H9 (cell line): ENCODE measurements around the gene RPS23. TPM values are rescaled to one million over a fixed set of nuclear protein-coding genes. Genes with fewer than 3 reads are reported as not detected.

Experiments
- DNase-seq: peaks from one replicate; pipeline ENCODE4 v3.0.0-alpha.2; 2017
- H2AFZ ChIP-seq: one replicate; pipeline ENCODE4 v1.6.1; 2013; ENCODE audit warnings: mild to moderate bottlenecking, low read length, control low read depth, moderate library complexity
- H2AK5ac ChIP-seq: 2 replicates; pipeline ENCODE4 v1.6.1; 2013; ENCODE audit warnings: low read length, control low read depth, mixed read lengths; ENCODE audit not compliant: insufficient read length
- H2BK120ac ChIP-seq: one replicate; pipeline ENCODE4 v1.6.1; 2013; ENCODE audit warnings: low read depth, mild to moderate bottlenecking, low read length, control low read depth, inconsistent platforms; ENCODE audit not compliant: poor library complexity, severe bottlenecking
- H2BK12ac ChIP-seq: 2 replicates; pipeline ENCODE4 v1.6.1; 2013; ENCODE audit warnings: low read length, control low read depth, mixed read lengths, low read depth; ENCODE audit not compliant: insufficient read length
- H2BK15ac ChIP-seq: 2 replicates; pipeline ENCODE4 v1.6.1; 2013; ENCODE audit warnings: low read depth, low read length, control low read depth
- H2BK20ac ChIP-seq: one replicate; pipeline ENCODE4 v1.6.1; 2013; ENCODE audit warnings: low read depth, mild to moderate bottlenecking, low read length, control low read depth, inconsistent platforms; ENCODE audit not compliant: poor library complexity, severe bottlenecking
- H2BK5ac ChIP-seq: 2 replicates; pipeline ENCODE4 v1.6.1; 2013; ENCODE audit warnings: low read length, control low read depth, mixed read lengths; ENCODE audit not compliant: insufficient read length
- H3K14ac ChIP-seq: 2 replicates; pipeline ENCODE4 v1.6.1; 2013; ENCODE audit warnings: low read length, control low read depth; ENCODE audit not compliant: insufficient read depth
- H3K18ac ChIP-seq: 2 replicates; pipeline ENCODE4 v1.6.1; 2013; ENCODE audit warnings: low read depth, mild to moderate bottlenecking, mixed read lengths, low read length, control low read depth; ENCODE audit not compliant: insufficient read length
- H3K23ac ChIP-seq: 2 replicates; pipeline ENCODE4 v1.6.1; 2013; ENCODE audit warnings: low read length, control low read depth, mixed read lengths, low read depth; ENCODE audit not compliant: insufficient read length
- H3K23me2 ChIP-seq: 2 replicates; pipeline ENCODE4 v1.6.1; 2013; ENCODE audit warnings: low read depth, mild to moderate bottlenecking, mixed read lengths, low read length, control low read depth; ENCODE audit not compliant: insufficient read length, poor library complexity, severe bottlenecking
- H3K27ac ChIP-seq: 2 replicates; pipeline ENCODE4 v1.5.1; 2013; ENCODE audit warnings: low read length, control low read depth, mixed read lengths, low read depth; ENCODE audit not compliant: insufficient read length
- H3K27me3 ChIP-seq: 2 replicates; pipeline ENCODE4 v1.6.1; 2013; ENCODE audit warnings: low read length, control low read depth, inconsistent platforms; ENCODE audit not compliant: insufficient read depth
- H3K4ac ChIP-seq: 2 replicates; pipeline ENCODE4 v1.6.1; 2013; ENCODE audit warnings: low read depth, mild to moderate bottlenecking, control low read depth, inconsistent platforms, low read length, moderate library complexity
- H3K4me1 ChIP-seq: 2 replicates; pipeline ENCODE4 v1.6.1; 2013; ENCODE audit warnings: low read length, control low read depth, inconsistent platforms; ENCODE audit not compliant: insufficient read depth
- H3K4me2 ChIP-seq: 2 replicates; pipeline ENCODE4 v1.6.1; 2013; ENCODE audit warnings: low read length, control low read depth, mixed read lengths; ENCODE audit not compliant: insufficient read length, insufficient read depth
- H3K56ac ChIP-seq: 2 replicates; pipeline ENCODE4 v1.6.1; 2013; ENCODE audit warnings: low read depth, mild to moderate bottlenecking, mixed read lengths, low read length, control low read depth; ENCODE audit not compliant: insufficient read length
- H3K79me1 ChIP-seq: 2 replicates; pipeline ENCODE4 v1.6.1; 2013; ENCODE audit warnings: low read depth, mild to moderate bottlenecking, moderate library complexity, low read length, control low read depth, inconsistent platforms; ENCODE audit not compliant: insufficient read depth, poor library complexity, severe bottlenecking
- H3K79me2 ChIP-seq: 2 replicates; pipeline ENCODE4 v1.6.1; 2013; ENCODE audit warnings: low read length, control low read depth, inconsistent platforms; ENCODE audit not compliant: insufficient read depth
- H3K9ac ChIP-seq: 2 replicates; pipeline ENCODE4 v1.6.1; 2013; ENCODE audit warnings: low read length, control low read depth, mixed read lengths; ENCODE audit not compliant: insufficient read length; ENCODE audit errors: extremely low read depth
- H3K9me3 ChIP-seq: one replicate; pipeline ENCODE4 v1.6.1; 2013; ENCODE audit warnings: low read depth, low read length, inconsistent platforms; ENCODE audit not compliant: control insufficient read depth
- H3T11ph ChIP-seq: one replicate; pipeline ENCODE4 v1.6.1; 2013; ENCODE audit warnings: mild to moderate bottlenecking, low read length, control low read depth, inconsistent platforms
- H4K20me1 ChIP-seq: one replicate; pipeline ENCODE4 v1.6.1; 2013; ENCODE audit not compliant: control insufficient read depth, insufficient read length, insufficient read depth
- H4K5ac ChIP-seq: 2 replicates; pipeline ENCODE4 v1.6.1; 2013; ENCODE audit warnings: low read depth, mild to moderate bottlenecking, mixed read lengths, low read length, control low read depth; ENCODE audit not compliant: insufficient read length
- H4K8ac ChIP-seq: replicated peaks from 2 replicates; pipeline ENCODE4 v1.6.1; 2013; ENCODE audit warnings: low read length, control low read depth, mixed read lengths, low read depth; ENCODE audit not compliant: insufficient read length
- H4K91ac ChIP-seq: 2 replicates; pipeline ENCODE4 v1.6.1; 2013; ENCODE audit warnings: low read depth, mild to moderate bottlenecking, moderate library complexity, mixed read lengths, low read length, control low read depth; ENCODE audit not compliant: insufficient read length
- H3K27ac Mint-ChIP-seq, 3 experiments: 2 replicates in 2 of 3; 3 replicates in 1 of 3; pipeline ENCODE4 v1.8.0; 2020 to 2021; ENCODE audit warnings: mixed read lengths in 3 of 3, mild to moderate bottlenecking in 1 of 3, moderate library complexity in 1 of 3
- H3K27me3 Mint-ChIP-seq: 2 replicates; pipeline ENCODE4 v1.8.0; 2021; ENCODE audit warnings: low read depth, mild to moderate bottlenecking, moderate library complexity, mixed read lengths
- H3K36me3 Mint-ChIP-seq, 3 experiments: 2 replicates in 2 of 3; 3 replicates in 1 of 3; pipeline ENCODE4 v1.8.0; 2020 to 2021; ENCODE audit warnings: low read depth in 3 of 3, mixed read lengths in 3 of 3; ENCODE audit not compliant: insufficient read depth in 1 of 3
- H3K4me1 Mint-ChIP-seq, 2 experiments: 2 replicates each; pipeline ENCODE4 v1.8.0; 2020; ENCODE audit warnings: mixed read lengths in 2 of 2
- H3K4me3 Mint-ChIP-seq, 2 experiments: 2 replicates in 1 of 2; 3 replicates in 1 of 2; pipeline ENCODE4 v1.8.0; 2020 to 2021; ENCODE audit warnings: mild to moderate bottlenecking in 2 of 2, mixed read lengths in 2 of 2, moderate library complexity in 1 of 2
- H3K9me3 Mint-ChIP-seq, 2 experiments: 2 replicates in 1 of 2; 3 replicates in 1 of 2; pipeline ENCODE4 v1.8.0; 2020; ENCODE audit warnings: mild to moderate bottlenecking in 2 of 2, mixed read lengths in 2 of 2, moderate library complexity in 1 of 2
- CTCF ChIP-seq: fragments of 200-600 bp; sonication (generic); conservative IDR thresholded peaks from 3 replicates; pipeline ENCODE4 v1.8.0; 2021; ENCODE audit warnings: antibody characterized with exemption, mild to moderate bottlenecking
- WGBS: extraction: QIAGEN DNeasy Blood & Tissue Kit; methylation state at CpG from one replicate; pipeline ENCODE4 v1.1.7; 2013; ENCODE audit warnings: missing lambda C conversion rate, low lambda C conversion rate, mixed read lengths; ENCODE audit not compliant: insufficient read length; ENCODE audit errors: extremely low coverage; 5-methylcytosine and 5-hydroxymethylcytosine counted together
- total RNA-seq: library from RNA; stranded (reverse); gene quantifications from 2 replicates; pipeline ENCODE4 v1.2.1, GENCODE V29; 2021

Gene RPS23
- total RNA-seq, 1 experiment from 2014 or later: 2,916 TPM

- Histone ChIP-seq H3K14ac (no peak overlapping the region), H3K27ac (no peak overlapping the region), H2AFZ (no peak overlapping the region), H3K9me3 (no peaks in the 10 kb centered on the region), H3K23me2 (no peaks in the 10 kb centered on the region), H2BK12ac (no peak overlapping the region), H3K4me2 (no peak overlapping the region), H2BK20ac (no peak overlapping the region), H3K4ac (no peak overlapping the region), H4K8ac (no peak overlapping the region), H2BK120ac (no peak overlapping the region), H4K91ac (no peak overlapping the region), H3K4me1 (peaks cover 3% of the 10 kb centered on the region), H4K20me1 (no peaks in the 10 kb centered on the region), H3K79me2 (no peaks in the 10 kb centered on the region), H3T11ph (no peak overlapping the region), H2AK5ac (no peak overlapping the region), H3K56ac (no peak overlapping the region), H4K5ac (no peak overlapping the region), H2BK15ac (no peak overlapping the region), H3K79me1 (no peaks in the 10 kb centered on the region), H3K18ac (no peak overlapping the region), H2BK5ac (no peak overlapping the region), H3K23ac (no peak overlapping the region), H3K9ac (no peak overlapping the region), H3K27me3 (no peaks in the 10 kb centered on the region; the same call in 1 of the 2 replicates)
- H3K27ac Mint-ChIP-seq: no peak overlapping the region
- H3K4me1 Mint-ChIP-seq: peaks cover 22 to 32% of the 10 kb centered on the region in 2 experiments
- H3K4me3 Mint-ChIP-seq: no peak overlapping the region
- no peaks in the 10 kb centered on the region for H3K9me3 Mint-ChIP-seq
- peak; percentile 95 for TF ChIP-seq CTCF
- H3K36me3 Mint-ChIP-seq: no peaks in the 10 kb centered on the region
- no CpG with 5 or more reads among the region's 7 CpGs for WGBS
- no peaks in the 10 kb centered on the region for H3K27me3 Mint-ChIP-seq
- peak; percentile 73 for DNase-seq
These were observed 52.5 kb downstream of the RPS23 start for GRCh38 chr5:82225525-82226172.
